ENCODE results near the gene GPATCH2L.

GPATCH2L gene

DNA sequence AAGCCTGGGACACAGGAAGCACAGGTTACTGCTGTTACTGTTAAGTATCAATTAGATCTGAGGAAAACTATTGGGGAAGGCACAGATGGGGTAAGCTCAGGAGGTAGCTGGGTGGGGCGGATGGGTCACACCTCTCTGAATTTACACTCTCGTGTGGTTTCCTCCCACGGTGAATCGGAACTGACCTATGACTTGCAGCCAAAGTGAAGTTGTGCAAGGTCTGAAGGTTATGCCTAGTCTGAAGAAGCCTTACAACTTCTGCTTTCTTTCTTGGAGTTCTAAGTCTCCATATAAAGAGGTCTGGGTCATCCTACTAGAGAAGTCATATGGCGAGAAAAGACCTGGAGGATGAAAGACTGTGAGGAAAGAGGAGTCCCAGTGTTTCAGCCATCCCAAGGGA lies 25.6 kb upstream of the GPATCH2L start:
- Histone ChIP-seq H3K36me3 (ENCODE audit: control insufficient read depth in 1 of 2, insufficient read depth in 2 of 2, low read length in 2 of 2) (no peaks in the 10 kb centered on the region), H3K18ac (ENCODE audit: low read length) (no peak overlapping the region), H3K79me1 (ENCODE audit: low read length) (no peaks in the 10 kb centered on the region)

DNA sequence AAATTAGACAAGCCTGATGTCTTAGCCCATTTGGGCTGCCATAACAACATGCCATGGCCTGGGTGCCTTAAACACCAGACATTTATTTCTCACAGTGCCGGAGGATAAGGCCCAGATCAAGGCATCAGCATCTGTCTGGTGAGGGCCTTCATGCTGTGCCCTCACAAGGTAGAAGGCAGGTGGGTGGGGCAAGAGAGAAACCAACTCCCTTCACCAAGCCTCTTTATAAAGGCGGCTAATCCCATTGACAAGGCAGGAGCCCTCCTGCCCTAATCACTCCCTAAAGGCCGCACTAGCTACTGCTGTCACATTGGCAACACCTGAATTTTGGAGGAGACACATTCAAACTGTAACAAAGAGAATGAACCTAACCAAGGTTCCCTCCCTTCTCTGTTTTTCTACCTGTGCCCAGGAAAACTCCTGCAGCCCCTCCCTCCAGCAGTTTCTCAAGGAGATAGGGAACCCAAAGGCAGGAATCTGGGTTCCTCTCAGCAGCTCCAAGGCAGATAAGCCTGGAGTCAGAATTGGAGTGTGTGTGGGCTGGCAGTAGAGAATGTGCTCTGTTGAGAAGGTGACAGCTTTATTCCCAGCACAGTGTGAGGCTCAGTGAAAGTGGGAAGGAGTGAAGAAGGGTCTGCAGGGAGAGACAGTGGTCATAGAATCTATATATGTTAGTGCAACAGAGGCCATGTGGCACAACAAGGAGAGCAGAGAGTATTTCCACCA lies 21.7 kb upstream of the GPATCH2L start:
- Histone ChIP-seq H2AFZ (ENCODE audit: insufficient read depth, low read length, poor library complexity) (no peak overlapping the region), H2BK5ac (ENCODE audit: low read depth, low read length, poor library complexity) (no peak overlapping the region), H2AK5ac (ENCODE audit: low read length) (no peak overlapping the region), H2BK120ac (ENCODE audit: insufficient read depth, low read length, poor library complexity) (no peak overlapping the region), H3K79me1 (ENCODE audit: low read length) (no peaks in the 10 kb centered on the region), H3K18ac (ENCODE audit: low read length) (no peak overlapping the region), H2BK12ac (ENCODE audit: low read length) (no peak overlapping the region), H3K9me3 (ENCODE audit: insufficient read depth, low read depth, low read length) (no peaks in the 10 kb centered on the region), H3K36me3 (ENCODE audit: control insufficient read depth in 1 of 2, insufficient read depth in 2 of 2, low read length in 2 of 2) (no peaks in the 10 kb centered on the region), H3K9ac (ENCODE audit: low read length) (no peak overlapping the region), H4K8ac (ENCODE audit: low read depth, low read length) (no peak overlapping the region), H3K27me3 (ENCODE audit: insufficient read depth, low read length) (peaks cover 6% of the 10 kb centered on the region), H3K27ac (ENCODE audit: low read depth, low read length) (no peak overlapping the region), H3K23ac (ENCODE audit: low read length) (no peak overlapping the region), H4K12ac (ENCODE audit: low read depth, low read length) (no peak overlapping the region), H3K79me2 (ENCODE audit: control insufficient read depth, insufficient read depth, low read length, poor library complexity) (no peaks in the 10 kb centered on the region), H4K91ac (ENCODE audit: low read depth, low read length) (no peak overlapping the region), H3K14ac (ENCODE audit: low read length) (no peak overlapping the region), H3K4me3 (ENCODE audit: low read depth, low read length) (no peak overlapping the region), H3K4me2 (ENCODE audit: low read length) (no peak overlapping the region), H3K4me1 (ENCODE audit: control insufficient read depth in 1 of 2, insufficient read depth in 2 of 2, low read length in 2 of 2) (no peaks in the 10 kb centered on the region), H3K4ac (ENCODE audit: low read depth, low read length) (no peak overlapping the region)
- DNase-seq: no peak
- WGBS (ENCODE audit: extremely low coverage, insufficient coverage, insufficient read length): no CpG with 5 or more reads among the region's 3 CpGs

More for the DNA sequence above, 25.6 kb upstream of the GPATCH2L start:
- Histone ChIP-seq H4K12ac (ENCODE audit: low read depth, low read length) (no peak overlapping the region), H3K79me2 (ENCODE audit: control insufficient read depth, insufficient read depth, low read length, poor library complexity) (no peaks in the 10 kb centered on the region), H3K4ac (ENCODE audit: low read depth, low read length) (no peak overlapping the region), H4K91ac (ENCODE audit: low read depth, low read length) (no peak overlapping the region), H2BK12ac (ENCODE audit: low read length) (no peak overlapping the region), H3K4me2 (ENCODE audit: low read length) (no peak overlapping the region), H2BK120ac (ENCODE audit: insufficient read depth, low read length, poor library complexity) (no peak overlapping the region), H3K4me1 (ENCODE audit: control insufficient read depth in 1 of 2, insufficient read depth in 2 of 2, low read length in 2 of 2) (no peaks in the 10 kb centered on the region), H2AFZ (ENCODE audit: insufficient read depth, low read length, poor library complexity) (no peak overlapping the region), H3K23ac (ENCODE audit: low read length) (no peak overlapping the region), H3K27ac (ENCODE audit: low read depth, low read length) (no peak overlapping the region), H3K4me3 (ENCODE audit: low read depth, low read length) (no peak overlapping the region), H4K8ac (ENCODE audit: low read depth, low read length) (no peak overlapping the region), H3K14ac (ENCODE audit: low read length) (no peak overlapping the region), H3K9ac (ENCODE audit: low read length) (no peak overlapping the region), H3K27me3 (ENCODE audit: insufficient read depth, low read length) (no peaks in the 10 kb centered on the region), H3K9me3 (ENCODE audit: insufficient read depth, low read depth, low read length) (no peaks in the 10 kb centered on the region), H2AK5ac (ENCODE audit: low read length) (no peak overlapping the region), H2BK5ac (ENCODE audit: low read depth, low read length, poor library complexity) (no peak overlapping the region)
- no peak for DNase-seq
- WGBS (ENCODE audit: extremely low coverage, insufficient coverage, insufficient read length): no CpG with 5 or more reads among the region's 5 CpGs

DNA sequence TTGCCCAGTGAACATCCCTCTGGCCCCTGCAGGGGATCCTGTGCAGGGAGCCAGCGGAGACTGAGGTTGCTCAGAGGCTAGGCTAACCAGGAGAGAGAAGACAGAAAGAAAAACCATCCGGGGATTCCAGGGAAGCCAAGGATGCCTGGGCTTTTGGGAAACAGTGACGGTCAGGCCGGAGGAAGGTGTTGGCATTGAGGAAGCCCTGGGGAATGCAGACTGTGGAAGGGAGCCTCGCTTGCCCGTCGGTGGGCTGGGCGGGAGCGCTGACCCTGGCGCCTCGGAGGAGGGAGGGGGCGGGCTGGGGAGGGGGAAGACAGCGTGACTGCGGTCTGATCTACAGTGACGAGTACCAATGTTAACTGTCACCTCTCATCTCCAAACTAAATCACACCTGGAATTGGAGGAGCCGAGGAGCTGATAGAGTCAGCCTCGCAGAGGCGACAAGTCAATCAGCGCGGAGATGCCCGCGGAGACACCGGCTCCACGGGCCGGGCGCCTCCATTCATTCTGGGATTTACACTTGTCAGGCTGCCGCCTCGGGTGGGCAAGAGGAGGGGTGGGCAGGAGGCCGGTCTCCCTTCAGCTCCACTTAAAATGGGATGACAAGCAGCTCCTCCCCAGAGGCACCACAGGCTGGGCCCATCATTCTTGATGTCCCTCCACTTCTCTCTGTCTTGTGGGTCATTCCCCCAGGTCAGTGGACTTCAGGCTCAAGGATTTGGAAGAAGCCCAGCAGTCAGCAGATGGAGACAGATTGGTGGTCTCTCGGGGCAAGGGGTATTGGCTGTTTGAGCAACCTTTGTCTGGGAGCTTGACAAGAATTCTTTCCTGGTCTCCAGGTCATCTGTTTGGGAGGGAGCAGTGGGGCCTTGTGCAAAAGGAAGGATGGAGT lies 20.4 kb upstream of the GPATCH2L start:
- Histone ChIP-seq H3K4me2 (ENCODE audit: low read length) (no peak overlapping the region), H3K79me1 (ENCODE audit: low read length) (no peaks in the 10 kb centered on the region), H4K91ac (ENCODE audit: low read depth, low read length) (no peak overlapping the region), H3K9ac (ENCODE audit: low read length) (no peak overlapping the region), H3K18ac (ENCODE audit: low read length) (no peak overlapping the region), H3K4me3 (ENCODE audit: low read depth, low read length) (no peak overlapping the region), H3K23ac (ENCODE audit: low read length) (no peak overlapping the region), H4K8ac (ENCODE audit: low read depth, low read length) (no peak overlapping the region), H3K4ac (ENCODE audit: low read depth, low read length) (no peak overlapping the region), H2AFZ (ENCODE audit: insufficient read depth, low read length, poor library complexity) (no peak overlapping the region), H2BK120ac (ENCODE audit: insufficient read depth, low read length, poor library complexity) (no peak overlapping the region), H3K79me2 (ENCODE audit: control insufficient read depth, insufficient read depth, low read length, poor library complexity) (no peaks in the 10 kb centered on the region), H2BK12ac (ENCODE audit: low read length) (no peak overlapping the region), H3K9me3 (ENCODE audit: insufficient read depth, low read depth, low read length) (no peaks in the 10 kb centered on the region), H2BK5ac (ENCODE audit: low read depth, low read length, poor library complexity) (no peak overlapping the region), H3K4me1 (ENCODE audit: control insufficient read depth in 1 of 2, insufficient read depth in 2 of 2, low read length in 2 of 2) (no peaks in the 10 kb centered on the region), H3K36me3 (ENCODE audit: control insufficient read depth in 1 of 2, insufficient read depth in 2 of 2, low read length in 2 of 2) (no peaks in the 10 kb centered on the region), H3K27me3 (ENCODE audit: insufficient read depth, low read length) (peaks cover 6% of the 10 kb centered on the region), H4K12ac (ENCODE audit: low read depth, low read length) (no peak overlapping the region), H3K27ac (ENCODE audit: low read depth, low read length) (no peak overlapping the region), H3K14ac (ENCODE audit: low read length) (no peak overlapping the region), H2AK5ac (ENCODE audit: low read length) (no peak overlapping the region)
- DNase-seq: peak in 1 of 2 donors; percentile 8
- WGBS (ENCODE audit: extremely low coverage, insufficient coverage, insufficient read length): no CpG with 5 or more reads among the region's 30 CpGs

DNA sequence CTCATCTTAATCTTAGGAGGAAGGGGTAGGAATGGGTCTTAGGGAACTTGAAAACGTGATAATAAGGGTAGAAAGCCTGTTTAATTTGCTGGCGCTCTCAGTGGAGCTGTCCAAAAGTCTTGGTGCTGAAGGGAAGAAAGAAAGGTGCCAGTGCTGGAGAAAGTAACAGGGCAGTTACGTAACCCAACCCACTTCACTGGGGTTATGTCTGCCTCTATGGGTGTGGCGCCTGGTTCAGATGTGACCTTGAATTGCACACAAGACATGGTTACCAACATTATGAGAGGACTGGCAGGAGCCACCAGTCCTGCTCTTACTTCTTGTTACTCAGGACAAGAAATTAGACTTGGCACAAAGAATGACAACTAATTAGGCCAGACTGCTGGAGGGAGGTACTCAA lies 18.6 kb upstream of the GPATCH2L start:
- Histone ChIP-seq H2BK120ac (ENCODE audit: insufficient read depth, low read length, poor library complexity) (no peak overlapping the region), H3K14ac (ENCODE audit: low read length) (no peak overlapping the region), H3K4ac (ENCODE audit: low read depth, low read length) (no peak overlapping the region), H3K23ac (ENCODE audit: low read length) (no peak overlapping the region), H3K4me2 (ENCODE audit: low read length) (no peak overlapping the region), H4K12ac (ENCODE audit: low read depth, low read length) (no peak overlapping the region), H2BK5ac (ENCODE audit: low read depth, low read length, poor library complexity) (no peak overlapping the region), H3K4me1 (ENCODE audit: control insufficient read depth in 1 of 2, insufficient read depth in 2 of 2, low read length in 2 of 2) (no peaks in the 10 kb centered on the region), H2BK12ac (ENCODE audit: low read length) (no peak overlapping the region), H2AK5ac (ENCODE audit: low read length) (no peak overlapping the region), H2AFZ (ENCODE audit: insufficient read depth, low read length, poor library complexity) (no peak overlapping the region), H3K9me3 (ENCODE audit: insufficient read depth, low read depth, low read length) (no peaks in the 10 kb centered on the region), H3K79me2 (ENCODE audit: control insufficient read depth, insufficient read depth, low read length, poor library complexity) (no peaks in the 10 kb centered on the region), H3K18ac (ENCODE audit: low read length) (no peak overlapping the region), H4K91ac (ENCODE audit: low read depth, low read length) (no peak overlapping the region), H3K36me3 (ENCODE audit: control insufficient read depth in 1 of 2, insufficient read depth in 2 of 2, low read length in 2 of 2) (no peaks in the 10 kb centered on the region), H3K79me1 (ENCODE audit: low read length) (no peaks in the 10 kb centered on the region), H3K27ac (ENCODE audit: low read depth, low read length) (no peak overlapping the region), H3K9ac (ENCODE audit: low read length) (no peak overlapping the region), H4K8ac (ENCODE audit: low read depth, low read length) (no peak overlapping the region), H3K4me3 (ENCODE audit: low read depth, low read length) (no peak overlapping the region), H3K27me3 (ENCODE audit: insufficient read depth, low read length) (peaks cover 16% of the 10 kb centered on the region)
- peak in 1 of 2 donors; percentile 66 for DNase-seq
- WGBS (ENCODE audit: extremely low coverage, insufficient coverage, insufficient read length): no CpG with 5 or more reads among the region's 4 CpGs

All from trophoblast cell (in vitro differentiated cells and primary cell).